K562 (cell line): ENCODE measurements around the gene PSAP. TPM values are rescaled to one million over a fixed set of nuclear protein-coding genes. Genes with fewer than 3 reads are reported as not detected.

ENCODE experiments used
- ATAC-seq: fragments of 200-7000 bp; cut with Tn5 transposase; 3 replicates; pipeline ENCODE4 v1.9.1; 2020; ENCODE audit warnings: moderate library complexity
- BruUV-seq: library from RNA; stranded (reverse); fragments of 400-500 nt; replicated peaks from 2 replicates; lab custom pipeline; 2021; lab: Mats Ljungman, UMichigan
- CTCF ChIA-PET: fragments of 300-600 bp; formaldehyde crosslinking; extraction: SDS; loops from one replicate; lab custom pipeline; 2021; ENCODE audit warnings: low intra/inter-chr PET ratio; lab: Yijun Ruan, JAX
- POLR2A ChIA-PET: fragments of 300-600, 350-650 bp; sonication (Branson Sonifier 250); formaldehyde crosslinking; extraction: SDS; loops from one replicate; lab custom pipeline; 2021; ENCODE audit warnings: antibody characterized with exemption, inconsistent platforms; lab: Yijun Ruan, JAX
- DNase-seq, 4 experiments: peaks; one replicate each; pipeline versions ENCODE4 v3.0.0 to v3.0.0-alpha.2; 2011 to 2018; ENCODE audit warnings: low spot score in 3 of 4, mixed read lengths in 3 of 4; ENCODE audit errors: extremely low read depth in 1 of 4
- FAIRE-seq: peaks from 2 replicates; lab custom pipeline; 2011; peaks lifted over from hg19 to GRCh38; lab: Jason Lieb, UNC
- H2AFZ ChIP-seq: 2 replicates; pipeline ENCODE4 v1.6.0; 2011; ENCODE audit warnings: low read depth, low read length, control low read depth, inconsistent platforms
- H3K27ac ChIP-seq: fragments of 200-600 bp; 3 replicates; pipeline ENCODE4 v1.8.0; 2011; ENCODE audit warnings: low read depth, mild to moderate bottlenecking, control low read depth, inconsistent platforms, low read length, moderate library complexity, mixed read lengths; ENCODE audit errors: extremely low read depth
- H3K27me3 ChIP-seq, 2 experiments: fragments of 300-600 bp in 1 of 2; 2 replicates in 1 of 2; 3 replicates in 1 of 2; pipeline versions ENCODE4 v1.6.0 to v1.8.0; 2011; ENCODE audit warnings: inconsistent platforms in 2 of 2, low read length in 2 of 2, mild to moderate bottlenecking in 1 of 2, mixed read lengths in 1 of 2, moderate library complexity in 1 of 2; ENCODE audit not compliant: control insufficient read depth in 2 of 2, insufficient read depth in 2 of 2
- H3K36me3 ChIP-seq: fragments of 300-600 bp; 3 replicates; pipeline ENCODE4 v1.8.0; 2011; ENCODE audit warnings: mild to moderate bottlenecking, low read length, inconsistent platforms; ENCODE audit not compliant: control insufficient read depth, insufficient read depth
- H3K4me1 ChIP-seq, 2 experiments: fragments of 200-600 bp in 1 of 2; replicated peaks in 1 of 2; 2 replicates in 1 of 2; 3 replicates in 1 of 2; pipeline versions ENCODE4 v1.5.1 to v1.8.0; 2011; ENCODE audit warnings: inconsistent platforms in 2 of 2, low read length in 2 of 2, mild to moderate bottlenecking in 1 of 2, mixed read lengths in 1 of 2, moderate library complexity in 1 of 2; ENCODE audit not compliant: control insufficient read depth in 2 of 2, insufficient read depth in 2 of 2
- H3K4me2 ChIP-seq: 2 replicates; pipeline ENCODE4 v1.6.1; 2011; ENCODE audit warnings: low read length, control low read depth, inconsistent platforms, mixed read lengths; ENCODE audit not compliant: insufficient read depth
- H3K4me3 ChIP-seq: fragments of 200-600 bp; sonication (generic), shearing (Covaris generic); 2 replicates; pipeline ENCODE4 v1.5.1; 2016; ENCODE audit warnings: control low read depth, inconsistent platforms
- H3K79me2 ChIP-seq: fragments of 200-600 bp; 3 replicates; pipeline ENCODE4 v1.8.0; 2011; ENCODE audit warnings: low read length, inconsistent platforms; ENCODE audit not compliant: control insufficient read depth, insufficient read depth
- H3K9ac ChIP-seq, 2 experiments: 2 replicates each; pipeline versions ENCODE4 v1.6.0 to v1.6.1; 2011; ENCODE audit warnings: low read depth in 2 of 2, low read length in 2 of 2, control low read depth in 1 of 2, inconsistent platforms in 1 of 2, mild to moderate bottlenecking in 1 of 2, mixed read lengths in 1 of 2; ENCODE audit not compliant: insufficient read depth in 1 of 2
- H3K9me1 ChIP-seq: one replicate; pipeline ENCODE4 v1.6.0; 2011; ENCODE audit warnings: inconsistent platforms, mild to moderate bottlenecking, low read length, moderate library complexity; ENCODE audit not compliant: control insufficient read depth, insufficient read depth
- H3K9me3 ChIP-seq: replicated peaks from 2 replicates; pipeline ENCODE4 v1.5.1; 2011; ENCODE audit warnings: low read depth, low read length, inconsistent platforms; ENCODE audit not compliant: control insufficient read depth, insufficient read depth
- H4K20me1 ChIP-seq: replicated peaks from 2 replicates; pipeline ENCODE4 v1.6.1; 2011; ENCODE audit warnings: low read length, inconsistent platforms, mixed read lengths; ENCODE audit not compliant: control insufficient read depth, insufficient read depth
- ADNP ChIP-seq: fragments of 200-800 bp; sonication (Bioruptor generic); IDR thresholded peaks from 2 replicates; pipeline ENCODE4 v1.6.1; 2016; ENCODE audit warnings: missing genetic modification characterization, missing compliant biosample characterization
- CTCF ChIP-seq, 3 experiments: IDR thresholded peaks in 2 of 3; conservative IDR thresholded peaks in 1 of 3; 2 replicates each; pipeline ENCODE4 v1.5.1; 2011 to 2012; ENCODE audit warnings: low read length in 3 of 3, mild to moderate bottlenecking in 3 of 3, control low read depth in 2 of 3, improper control_type of control experiment in 1 of 3, inconsistent platforms in 1 of 3, low read depth in 1 of 3, mixed read lengths in 1 of 3, moderate library complexity in 1 of 3; ENCODE audit not compliant: insufficient read depth in 2 of 3
- HDGF ChIP-seq: fragments of 450-650 bp; IDR thresholded peaks from 2 replicates; pipeline ENCODE4 v1.6.1; 2016
- HNRNPL ChIP-seq: fragments of 200-400 bp; formaldehyde crosslinking; IDR thresholded peaks from 2 replicates; pipeline ENCODE4 v1.6.1; 2017; ENCODE audit warnings: low read depth, mild to moderate bottlenecking, low read length
- KDM5B ChIP-seq: fragments of 200-600 bp; sonication (generic); IDR thresholded peaks from 2 replicates; pipeline ENCODE4 v1.6.1; 2012; ENCODE audit warnings: low read depth, mild to moderate bottlenecking, moderate library complexity, low read length, control low read depth, inconsistent platforms; ENCODE audit not compliant: insufficient replicate concordance
- POLR3G ChIP-seq: IDR thresholded peaks from 2 replicates; pipeline ENCODE4 v1.6.1; 2011; ENCODE audit not compliant: insufficient read length, insufficient replicate concordance; ENCODE audit errors: extremely low read depth
- PPARD ChIP-seq: fragments of 250-450 bp; sonication (Bioruptor Pico); IDR thresholded peaks from 2 replicates; pipeline ENCODE4 v1.8.0; 2022; ENCODE audit warnings: inconsistent platforms, mild to moderate bottlenecking, moderate library complexity
- ZBTB7A ChIP-seq: IDR thresholded peaks from 2 replicates; pipeline ENCODE4 v1.6.1; 2011; ENCODE audit warnings: low read depth, mild to moderate bottlenecking, low read length, moderate library complexity, borderline replicate concordance; ENCODE audit not compliant: control insufficient read depth
- WGBS: fragments of 100-300 bp; shearing (Covaris generic); methylation state at CpG from one replicate; pipeline ENCODE4 v1.1.6; 2016; ENCODE audit warnings: low coverage, mixed read lengths; ENCODE audit not compliant: insufficient coverage; ENCODE audit errors: missing lambda C conversion rate; 5-methylcytosine and 5-hydroxymethylcytosine counted together
- in situ Hi-C: fragments of 300-500 bp; cut with MboI; formaldehyde crosslinking; loops from 4 replicates; pipeline ENCODE4 v1.15.0; 2018; ENCODE audit warnings: inconsistent platforms, mixed read lengths
- intact Hi-C: fragments of 100-400 bp; cut with micrococcal nuclease; formaldehyde crosslinking; loops from 2 replicates; pipeline ENCODE4 v1.14.2; 2022
- polyA plus RNA-seq, 8 experiments: library from polyadenylated mRNA; depleted of rRNA in 4 of 8; stranded (reverse) in 5 of 8; unstranded in 3 of 8; fragments of >200 nt; fragmentation: Nextera tagmentation in 2 of 8; fragmentation: Illumina TruSeq in 1 of 8; extraction: Ambion mirVana in 2 of 8; extraction: Trizol in 1 of 8; gene quantifications; 2 replicates each; pipeline versions ENCODE4 v1.2.1 to v1.2.3, GENCODE V29; 2011 to 2014; ENCODE audit warnings: inconsistent platforms in 1 of 8, missing spikeins in 1 of 8
- total RNA-seq, 7 experiments: library from RNA; depleted of rRNA in 6 of 7; stranded (reverse); fragments of >200 nt in 6 of 7; fragmentation: Illumina TruSeq in 2 of 7; extraction: Trizol in 2 of 7; gene quantifications; 2 replicates each; pipeline versions ENCODE4 v1.2.1 to v1.2.3, GENCODE V29; 2011 to 2021; ENCODE audit warnings: low replicate concordance in 1 of 7

PSAP gene
- total and polyA plus RNA-seq, 9 of the 15 experiments (the other 6 are each of a cell fraction or from before 2014, with no cell fraction given): 245 to 700 (median 429) TPM

- peak in 1 of 3 experiments; percentile 21; a peak in 1 of 6 replicates for TF ChIP-seq CTCF (IDR thresholded peaks at IDR 0.05 in 2 of 3, conservative IDR thresholded peaks at IDR 0.05 in 1 of 3; ENCODE audit: insufficient read depth in 2 of 3, low read depth in 1 of 3, low read length in 3 of 3)
Measured at GRCh38 chr10:71776481-71776925, 74.5 kb downstream of the PSAP start (continued).

- WGBS: 45% methylated on average over 3 of the region's 3 CpGs
- Histone ChIP-seq H2AFZ (no peak overlapping the region), H4K20me1 (0 out of 2 replicates have a peak, but pooled peaks cover 3% of the 10 kb centered on the region), H3K4me2 (no peak overlapping the region)
- CTCF ChIA-PET: interaction anchor here (1.4 kb wide), 1 partner anchor 121 kb away, joined by 5 read pairs; no protein-coding TSS in a partner anchor
- TF ChIP-seq PPARD (CRISPR knock-in tag) (no peak), ADNP (tag) (no peak), HDGF (no peak), HNRNPL (no peak), POLR3G (no peak), ZBTB7A (no peak), KDM5B (no peak)
- TF ChIP-seq, all 486 proteins: peak for 0
- Histone ChIP-seq H3K79me2 (no peaks in the 10 kb centered on the region; the same call in 2 of the 3 replicates), H3K27ac (no peak overlapping the region), H3K36me3 (no peaks in the 10 kb centered on the region), H3K4me1 (peaks cover 27 to 28% of the 10 kb centered on the region in 2 experiments), H3K9me1 (no peaks in the 10 kb centered on the region), H3K4me3 (no peak overlapping the region), H3K9me3 (no peaks in the 10 kb centered on the region), H3K9ac (no peak overlapping the region), H3K27me3 (peaks cover 4 to 11% of the 10 kb centered on the region in 2 experiments; a peak in 2 of 5 replicates)
- ATAC-seq (no peak), FAIRE-seq (no peak), DNase-seq (no peak)
- in situ Hi-C loops (no loop called here), intact Hi-C loops (no loop called here)
- BruUV-seq: no TSS peak
- POLR2A ChIA-PET: interaction anchor here (0.8 to 1.6 kb wide), 6 partner anchors 9 to 486 kb away, joined by 3 to 5 read pairs (median 3); no protein-coding TSS in a partner anchor
Measured at GRCh38 chr10:71774916-71775702, 75.9 kb downstream of the PSAP start.
